GM19023 (cell line): ENCODE measurements around the gene RNF40.
"Not testable (repeated sequence)": the region's sequence is repeated elsewhere in the genome, so short reads cannot be mapped to it uniquely, and the experiment has no call there.

Experiments used
- ATAC-seq: cut with Tn5 transposase; IDR thresholded peaks from one replicate; pipeline ENCODE4 v1.9.1; 2021; ENCODE audit warnings: mild to moderate bottlenecking, moderate library complexity; ENCODE audit not compliant: unreplicated experiment

RNF40 gene

GRCh38 chr16:30813821-30814189 is 51.7 kb downstream of the RNF40 start:
- no peak for ATAC-seq

GRCh38 chr16:30816769-30817168 is 54.6 kb downstream of the RNF40 start:
- ATAC-seq: no peak

- ATAC-seq: no peak
Observed at GRCh38 chr16:30820952-30821421, 58.9 kb downstream of the RNF40 start.

- not testable (repeated sequence) for ATAC-seq
Observed at GRCh38 chr16:30821441-30821840, 59.3 kb downstream of the RNF40 start.

- ATAC-seq: no peak
Observed at GRCh38 chr16:30821891-30822290, 59.8 kb downstream of the RNF40 start.
